MCF 10A (cell line): ENCODE measurements around the gene CCDC167. TPM values are rescaled to one million over a fixed set of nuclear protein-coding genes. Genes with fewer than 3 reads are reported as not detected.

Source experiments
- BruUV-seq: library from RNA; stranded (reverse); fragments of 400-500 nt; replicated peaks from 2 replicates; lab custom pipeline; 2021; lab: Mats Ljungman, UMichigan
- CTCF ChIA-PET: fragments of 300-600 bp; sonication (Branson Sonifier 250); formaldehyde crosslinking; extraction: SDS; loops from one replicate; lab custom pipeline; 2021; ENCODE audit warnings: antibody characterized with exemption, inconsistent platforms; lab: Yijun Ruan, JAX
- POLR2A ChIA-PET: fragments of 300-600, 350-650 bp; sonication (Branson Sonifier 250); formaldehyde crosslinking; extraction: SDS; loops from one replicate; lab custom pipeline; 2020; ENCODE audit warnings: antibody characterized with exemption, inconsistent platforms; lab: Yijun Ruan, JAX
- DNase-seq: peaks from one replicate; pipeline ENCODE4 v3.0.0-alpha.2; 2018; ENCODE audit not compliant: unreplicated experiment
- H3K27ac Mint-ChIP-seq: one replicate; pipeline ENCODE4 v1.8.0; 2022; ENCODE audit warnings: mild to moderate bottlenecking, low read depth, mixed read lengths; ENCODE audit not compliant: unreplicated experiment
- H3K27me3 Mint-ChIP-seq: one replicate; pipeline ENCODE4 v1.8.0; 2022; ENCODE audit warnings: mixed read lengths; ENCODE audit not compliant: insufficient read depth, unreplicated experiment
- H3K36me3 Mint-ChIP-seq: one replicate; pipeline ENCODE4 v1.8.0; 2022; ENCODE audit warnings: mild to moderate bottlenecking, moderate library complexity, mixed read lengths; ENCODE audit not compliant: insufficient read depth, unreplicated experiment
- H3K4me1 Mint-ChIP-seq: one replicate; pipeline ENCODE4 v1.8.0; 2022; ENCODE audit warnings: mixed read lengths; ENCODE audit not compliant: insufficient read depth, unreplicated experiment
- H3K4me3 Mint-ChIP-seq: one replicate; pipeline ENCODE4 v1.8.0; 2022; ENCODE audit warnings: mild to moderate bottlenecking, moderate library complexity, mixed read lengths; ENCODE audit not compliant: unreplicated experiment
- H3K9me3 Mint-ChIP-seq: one replicate; pipeline ENCODE4 v1.8.0; 2022; ENCODE audit warnings: mixed read lengths; ENCODE audit not compliant: unreplicated experiment
- intact Hi-C: fragments of 100-400 bp; cut with micrococcal nuclease; formaldehyde crosslinking; loops from 2 replicates; pipeline ENCODE4 v1.14.1; 2022
- total RNA-seq: library from RNA; stranded (reverse); gene quantifications from 2 replicates; pipeline ENCODE4 v1.2.3, GENCODE V29; 2022
- TF ChIP-seq, protein P1 (sequence below): fragments of 200-600 bp; IDR thresholded peaks from one replicate; pipeline ENCODE4 v1.8.0; 2022; ENCODE audit warnings: antibody characterized with exemption, mild to moderate bottlenecking; ENCODE audit not compliant: unreplicated experiment

CCDC167 gene
- total RNA-seq, 1 experiment from 2014 or later = 24.4 TPM

DNA sequence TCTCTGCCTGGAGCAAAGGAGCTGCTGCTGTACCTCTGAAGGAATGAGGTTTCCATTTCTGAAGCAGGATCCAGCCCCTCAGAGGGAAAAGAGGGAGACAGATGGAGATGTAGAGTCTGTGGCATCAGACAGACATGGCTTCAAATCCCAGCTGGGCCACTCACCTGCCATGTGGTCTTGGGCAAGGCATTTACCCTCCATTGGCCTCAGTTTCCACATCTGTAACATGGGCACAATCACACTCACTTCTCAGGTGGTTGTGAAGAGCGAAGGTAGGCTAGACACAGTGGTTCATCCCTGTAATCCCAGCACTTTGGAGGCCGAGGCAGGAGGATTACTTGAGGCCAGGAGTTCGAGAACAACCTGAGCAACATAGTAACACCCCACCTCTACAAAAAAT is 32.4 kb upstream of the CCDC167 start:
- ChIA-PET POLR2A (interaction anchor here (1.0 kb wide), 1 partner anchor 15 kb away, joined by 3 read pairs; no protein-coding TSS in a partner anchor), CTCF (no interaction called here)
- H3K4me1 Mint-ChIP-seq = no peaks in the 10 kb centered on the region
- H3K27ac Mint-ChIP-seq = no peak overlapping the region
- TF ChIP-seq, protein P1, sequence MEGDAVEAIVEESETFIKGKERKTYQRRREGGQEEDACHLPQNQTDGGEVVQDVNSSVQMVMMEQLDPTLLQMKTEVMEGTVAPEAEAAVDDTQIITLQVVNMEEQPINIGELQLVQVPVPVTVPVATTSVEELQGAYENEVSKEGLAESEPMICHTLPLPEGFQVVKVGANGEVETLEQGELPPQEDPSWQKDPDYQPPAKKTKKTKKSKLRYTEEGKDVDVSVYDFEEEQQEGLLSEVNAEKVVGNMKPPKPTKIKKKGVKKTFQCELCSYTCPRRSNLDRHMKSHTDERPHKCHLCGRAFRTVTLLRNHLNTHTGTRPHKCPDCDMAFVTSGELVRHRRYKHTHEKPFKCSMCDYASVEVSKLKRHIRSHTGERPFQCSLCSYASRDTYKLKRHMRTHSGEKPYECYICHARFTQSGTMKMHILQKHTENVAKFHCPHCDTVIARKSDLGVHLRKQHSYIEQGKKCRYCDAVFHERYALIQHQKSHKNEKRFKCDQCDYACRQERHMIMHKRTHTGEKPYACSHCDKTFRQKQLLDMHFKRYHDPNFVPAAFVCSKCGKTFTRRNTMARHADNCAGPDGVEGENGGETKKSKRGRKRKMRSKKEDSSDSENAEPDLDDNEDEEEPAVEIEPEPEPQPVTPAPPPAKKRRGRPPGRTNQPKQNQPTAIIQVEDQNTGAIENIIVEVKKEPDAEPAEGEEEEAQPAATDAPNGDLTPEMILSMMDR = no peak
- no peak for DNase-seq
- intact Hi-C loops = no loop called here
- no peaks in the 10 kb centered on the region for H3K9me3 Mint-ChIP-seq
- no TSS peak for BruUV-seq
- H3K4me3 Mint-ChIP-seq = no peak overlapping the region
- H3K27me3 Mint-ChIP-seq = peaks cover 51% of the 10 kb centered on the region
- peaks cover 6% of the 10 kb centered on the region for H3K36me3 Mint-ChIP-seq

DNA sequence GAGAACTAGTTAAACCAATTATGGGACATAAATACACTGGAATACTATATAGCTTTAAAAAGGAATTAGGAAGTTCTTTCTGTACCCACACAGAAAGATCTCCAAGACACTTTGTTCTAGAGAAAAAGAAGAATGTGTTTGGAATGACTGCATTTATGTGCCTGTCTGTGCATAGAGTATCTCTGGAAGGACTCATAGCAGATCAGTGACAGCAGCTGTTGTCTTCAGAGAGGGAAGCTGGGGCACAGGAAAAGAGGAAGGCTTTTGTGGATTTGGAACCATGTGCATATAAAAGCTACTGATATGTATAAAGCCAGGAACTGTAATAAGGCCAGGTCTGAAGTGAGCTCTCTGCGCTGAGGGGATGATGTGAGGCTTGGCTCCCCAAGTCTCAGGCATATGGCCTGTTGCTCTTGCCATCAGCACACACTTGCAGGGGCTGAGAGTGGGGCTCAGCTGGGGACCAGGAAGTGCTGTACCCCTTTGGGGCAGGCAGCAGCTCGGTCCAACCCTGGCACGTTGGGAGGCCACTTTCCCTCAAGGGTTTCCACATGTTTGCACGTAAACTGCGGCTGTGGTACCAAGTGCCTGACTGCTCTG is 31.8 kb upstream of the CCDC167 start:
- no TSS peak for BruUV-seq

DNA sequence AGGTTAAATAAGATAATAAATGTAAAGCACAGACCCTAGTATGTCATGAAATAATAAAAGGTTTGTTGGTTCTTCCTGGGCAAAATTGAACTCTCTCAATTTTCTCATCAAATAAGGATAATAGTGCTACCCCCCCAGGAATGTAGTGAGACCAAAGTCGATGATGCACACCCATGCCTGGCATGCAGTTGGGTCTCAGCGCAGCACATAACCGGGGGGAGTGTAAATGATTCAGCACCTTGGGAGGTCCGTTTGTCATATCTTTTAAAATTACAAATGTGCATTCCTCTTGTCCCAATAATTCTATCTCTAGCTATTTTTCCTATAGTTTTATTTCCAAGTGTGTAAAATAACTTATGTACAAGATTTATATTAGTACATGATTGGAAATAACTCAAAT is 31.3 kb upstream of the CCDC167 start:
- ChIA-PET CTCF (interaction anchor here (0.8 kb wide), 1 partner anchor 17 kb away, joined by 3 read pairs; no protein-coding TSS in a partner anchor), POLR2A (interaction anchor here (0.8 kb wide), 1 partner anchor 126 kb away, joined by 3 read pairs; no protein-coding TSS in a partner anchor)
- peaks cover 59% of the 10 kb centered on the region for H3K27me3 Mint-ChIP-seq

More for the DNA sequence above, 31.8 kb upstream of the CCDC167 start:
- CTCF ChIA-PET = interaction anchor here (0.8 kb wide), 1 partner anchor 17 kb away, joined by 3 read pairs; no protein-coding TSS in a partner anchor
- Mint-ChIP-seq H3K4me1 (no peaks in the 10 kb centered on the region), H3K9me3 (no peaks in the 10 kb centered on the region), H3K27me3 (peaks cover 57% of the 10 kb centered on the region), H3K4me3 (no peak overlapping the region), H3K36me3 (peaks cover 6% of the 10 kb centered on the region), H3K27ac (no peak overlapping the region)
- TF ChIP-seq, protein P1 = no peak
- intact Hi-C loops = no loop called here
- POLR2A ChIA-PET = interaction anchor here (0.8 kb wide), 1 partner anchor 125 kb away, joined by 3 read pairs; no protein-coding TSS in a partner anchor
- no peak for DNase-seq

DNA sequence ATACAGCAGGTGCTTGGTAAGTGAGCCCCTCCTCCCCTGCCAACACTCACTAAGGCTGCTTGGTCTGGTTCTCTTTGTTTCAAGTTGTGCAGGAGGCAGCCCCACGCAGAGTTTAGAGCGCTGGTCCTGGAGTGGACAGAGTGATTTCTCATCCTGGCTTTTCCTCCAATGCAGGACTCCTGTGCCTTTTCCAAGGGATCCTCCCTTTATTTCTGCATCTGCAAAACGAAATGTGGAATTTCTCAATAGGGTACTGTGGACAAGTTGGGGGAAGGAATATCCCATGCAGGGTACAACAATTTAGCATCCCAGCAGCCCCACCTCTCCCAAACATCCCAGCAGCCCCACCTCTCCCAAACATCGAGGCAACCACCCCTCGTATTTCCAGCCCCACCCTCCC is 30.6 kb upstream of the CCDC167 start:
- Mint-ChIP-seq H3K4me3 (no peak overlapping the region), H3K9me3 (no peaks in the 10 kb centered on the region), H3K27ac (no peak overlapping the region), H3K27me3 (peaks cover 59% of the 10 kb centered on the region), H3K4me1 (no peaks in the 10 kb centered on the region), H3K36me3 (peaks cover 6% of the 10 kb centered on the region)
- intact Hi-C loops = no loop called here
- no peak for DNase-seq
- POLR2A ChIA-PET = interaction anchor here (0.7 kb wide), 1 partner anchor 45 kb away, joined by 3 read pairs; no protein-coding TSS in a partner anchor
- CTCF ChIA-PET = interaction anchor here (1.1 kb wide), 1 partner anchor 35 kb away, joined by 3 read pairs; no protein-coding TSS in a partner anchor
- BruUV-seq = no TSS peak
- TF ChIP-seq, protein P1 = no peak

More for the DNA sequence above, 31.3 kb upstream of the CCDC167 start:
- no peak for DNase-seq
- no TSS peak for BruUV-seq
- Mint-ChIP-seq H3K4me1 (no peaks in the 10 kb centered on the region), H3K4me3 (no peak overlapping the region), H3K36me3 (peaks cover 6% of the 10 kb centered on the region), H3K9me3 (no peaks in the 10 kb centered on the region), H3K27ac (no peak overlapping the region)
- intact Hi-C loops = no loop called here
- TF ChIP-seq, protein P1 = no peak
